HCT116 (cell line): ENCODE results near the gene ACSS1. TPM values are rescaled to one million over a fixed set of nuclear protein-coding genes. Genes with fewer than 3 reads are reported as not detected.

Experiments
- total RNA-seq: library from RNA; stranded (reverse); gene quantifications from one replicate; pipeline ENCODE4 v1.2.1, GENCODE V29; 2021; ENCODE audit not compliant: unreplicated experiment

ACSS1 gene
- total RNA-seq, 1 experiment from 2014 or later = 0.27 TPM

Other genes starting within 250 kb of the ACSS1 start
- gene CST7, start 108.9 kb downstream of the ACSS1 start, total RNA-seq = not detected
- 82.7 TPM for gene APMAP, start 65.4 kb downstream of the ACSS1 start, total RNA-seq
- not detected for gene VSX1, start 24.0 kb upstream of the ACSS1 start, total RNA-seq
- 89.2 TPM for gene ENTPD6, start 137.6 kb upstream of the ACSS1 start, total RNA-seq
- gene PYGB, start 189.9 kb upstream of the ACSS1 start, total RNA-seq = 87.8 TPM